HG02973 (cell line): ENCODE measurements around the gene CTNND1.

Source experiments
- ATAC-seq: cut with Tn5 transposase; IDR thresholded peaks from one replicate; pipeline ENCODE4 v1.9.1; 2021; ENCODE audit warnings: moderate library complexity; ENCODE audit not compliant: unreplicated experiment

The CTNND1 gene

GRCh38 chr11:57758174-57758573 lies 3.4 kb upstream of the CTNND1 start:
- ATAC-seq, result no peak

GRCh38 chr11:57762235-57762861 lies 746 bp downstream of the CTNND1 start:
- ATAC-seq, result no peak

- no peak for ATAC-seq
Measured at GRCh38 chr11:57763568-57763967, 2.0 kb downstream of the CTNND1 start.

- ATAC-seq, result no peak
Measured at GRCh38 chr11:57764021-57764420, 2.4 kb downstream of the CTNND1 start.

GRCh38 chr11:57764566-57764965 lies 3.0 kb downstream of the CTNND1 start:
- no peak for ATAC-seq

GRCh38 chr11:57764972-57765371 lies 3.4 kb downstream of the CTNND1 start:
- ATAC-seq, result no peak

- ATAC-seq, result no peak
Measured at GRCh38 chr11:57770793-57771192, 9.2 kb downstream of the CTNND1 start.

- no peak for ATAC-seq
Measured at GRCh38 chr11:57771365-57771764, 9.8 kb downstream of the CTNND1 start.

GRCh38 chr11:57772562-57772961 lies 11.0 kb downstream of the CTNND1 start:
- ATAC-seq, result no peak

- no peak for ATAC-seq
Measured at GRCh38 chr11:57773026-57773598, 11.5 kb downstream of the CTNND1 start.

GRCh38 chr11:57775491-57775890 lies 13.9 kb downstream of the CTNND1 start:
- ATAC-seq, result no peak

GRCh38 chr11:57776031-57776521 lies 14.5 kb downstream of the CTNND1 start:
- no peak for ATAC-seq

- ATAC-seq, result no peak
Measured at GRCh38 chr11:57776577-57777210, 15.1 kb downstream of the CTNND1 start.

GRCh38 chr11:57777969-57778317 lies 16.3 kb downstream of the CTNND1 start:
- ATAC-seq, result no peak

GRCh38 chr11:57778318-57779037 lies 16.9 kb downstream of the CTNND1 start:
- no peak for ATAC-seq

- ATAC-seq, result no peak
Measured at GRCh38 chr11:57779276-57779675, 17.7 kb downstream of the CTNND1 start.

GRCh38 chr11:57781529-57781943 lies 19.9 kb downstream of the CTNND1 start:
- no peak for ATAC-seq

GRCh38 chr11:57785072-57785471 lies 23.5 kb downstream of the CTNND1 start:
- ATAC-seq, result no peak

GRCh38 chr11:57786436-57786835 lies 24.8 kb downstream of the CTNND1 start:
- ATAC-seq, result no peak

- no peak for ATAC-seq
Measured at GRCh38 chr11:57787006-57787604, 25.5 kb downstream of the CTNND1 start.

- no peak for ATAC-seq
Measured at GRCh38 chr11:57787920-57788702, 26.5 kb downstream of the CTNND1 start.
